ENCODE data around the gene HTT.
A peak's percentile ranks its signal among the peaks of the same experiment; 100 is the strongest.

The HTT gene

GRCh38 chr4:3074078-3074845 lies at the start of gene HTT, which contains the start of gene HTT-AS:
Gene HTT, plus strand, starts transcription at chr4:3074681. Its CDS starts 145 bp downstream, at chr4:3074826.
Gene HTT-AS, minus strand, starts transcription at chr4:3074538.
- DNase-seq (ENCODE audit: low spot score), result peak; percentile 96

- DNase-seq (ENCODE audit: low spot score), result no peak
Observed at GRCh38 chr4:3025881-3026280, 48.6 kb upstream of the HTT start.

DNA sequence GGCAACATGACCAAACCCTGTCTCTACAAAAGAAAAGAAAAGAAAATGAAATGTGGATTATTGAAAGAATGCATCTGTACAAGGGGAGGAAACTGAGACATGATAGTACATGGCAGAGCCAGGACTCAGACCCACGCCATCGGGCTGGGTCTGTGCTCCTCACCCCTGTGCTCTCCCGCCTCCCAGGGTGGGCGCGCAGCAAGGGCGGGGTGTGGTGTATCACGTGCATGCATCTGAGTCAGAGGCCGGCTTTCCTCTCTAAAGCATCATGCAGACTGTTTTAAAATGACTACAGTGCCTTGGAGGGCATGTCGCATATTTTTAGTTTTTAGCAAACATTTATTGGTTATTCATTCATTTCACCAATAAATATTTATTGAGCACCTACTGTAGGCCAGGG lies 47.9 kb upstream of the HTT start:
- DNase-seq (ENCODE audit: low spot score), result no peak

DNA sequence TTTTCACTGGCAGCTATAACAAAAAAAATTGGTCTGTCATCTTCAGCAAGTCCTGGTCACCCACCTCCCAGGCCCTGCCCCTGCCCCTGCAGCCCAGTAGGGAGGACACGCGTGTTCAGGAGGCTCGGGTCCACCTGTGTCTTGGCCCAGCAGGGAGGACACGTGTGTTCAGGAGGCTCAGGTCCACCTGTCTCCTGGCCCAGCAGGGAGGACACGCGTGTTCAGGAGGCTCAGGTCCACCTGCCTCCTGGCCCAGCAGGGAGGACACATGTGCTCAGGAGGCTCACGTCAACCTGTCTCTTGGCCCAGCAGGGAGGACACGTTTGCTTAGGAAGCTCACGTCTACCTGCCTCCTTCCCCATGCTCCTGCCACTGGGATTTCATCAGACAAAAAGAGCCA lies 45.0 kb upstream of the HTT start:
- no peak for DNase-seq (ENCODE audit: low spot score)

DNA sequence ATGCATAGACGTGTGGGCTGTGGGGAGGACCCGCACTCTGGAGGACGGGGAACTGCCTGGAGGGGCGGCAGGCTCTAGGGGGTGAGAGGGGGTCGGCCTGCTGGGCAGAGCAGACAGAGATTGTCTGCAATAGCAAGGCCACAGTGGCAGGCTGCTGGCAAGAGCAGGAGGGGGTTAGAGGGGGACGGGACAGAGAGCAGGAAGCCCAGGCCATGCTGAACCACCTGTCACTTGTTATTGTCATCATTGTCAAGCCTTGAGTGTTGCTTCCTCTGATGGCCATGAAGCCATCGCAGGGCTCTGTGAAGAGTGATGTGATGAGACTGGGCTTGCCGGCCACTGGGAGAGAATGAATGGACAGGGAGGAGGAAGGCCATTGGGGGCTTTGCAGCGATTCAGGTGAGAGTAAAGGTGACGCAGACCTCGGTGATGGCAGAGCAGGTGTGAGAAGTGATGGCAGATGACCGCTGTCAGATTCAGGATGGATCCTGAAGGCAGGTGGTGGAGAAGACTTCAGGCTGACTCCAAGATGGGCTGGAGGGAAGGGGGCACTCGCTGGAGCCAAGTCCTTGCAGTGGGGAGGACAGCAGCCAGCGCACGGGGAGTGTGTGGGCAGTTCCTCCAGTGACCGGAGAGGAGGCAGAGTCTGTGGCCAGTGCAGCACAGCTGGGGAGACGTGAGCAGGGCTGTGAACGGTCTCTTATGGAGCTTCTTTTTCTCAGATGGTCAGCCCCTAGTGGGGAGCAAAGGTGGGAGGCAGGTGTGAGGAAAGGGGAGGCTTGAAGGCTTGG lies 43.7 kb upstream of the HTT start:
- no peak for DNase-seq (ENCODE audit: low spot score)

- DNase-seq (ENCODE audit: low spot score), result peak; percentile 53
Observed at GRCh38 chr4:3031357-3032082, 43.0 kb upstream of the HTT start.

DNA sequence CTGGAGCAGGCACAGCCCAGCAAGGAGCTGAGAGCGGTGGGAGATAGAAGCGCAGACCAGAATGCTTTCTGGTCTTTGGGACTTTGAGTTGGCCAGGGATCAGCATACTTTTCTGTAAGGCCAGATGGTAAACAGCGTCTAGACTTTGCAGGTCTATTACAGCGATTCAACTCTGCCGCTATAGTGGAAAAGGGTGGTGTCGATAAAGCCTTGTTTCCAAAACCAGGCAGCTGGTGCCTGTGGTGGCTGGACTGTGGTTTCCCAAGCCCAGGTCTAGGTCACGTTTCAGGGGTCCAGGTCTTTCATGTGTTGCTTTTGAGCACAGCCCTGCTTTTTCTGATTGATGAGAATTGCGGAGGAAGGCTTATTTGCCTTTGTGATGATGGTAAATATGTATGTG lies 40.2 kb upstream of the HTT start:
- DNase-seq (ENCODE audit: low spot score), result no peak

- no peak for DNase-seq (ENCODE audit: low spot score)
Observed at GRCh38 chr4:3035249-3035648, 39.2 kb upstream of the HTT start.

GRCh38 chr4:3035674-3036073 lies 38.8 kb upstream of the HTT start:
- DNase-seq (ENCODE audit: low spot score), result no peak

DNA sequence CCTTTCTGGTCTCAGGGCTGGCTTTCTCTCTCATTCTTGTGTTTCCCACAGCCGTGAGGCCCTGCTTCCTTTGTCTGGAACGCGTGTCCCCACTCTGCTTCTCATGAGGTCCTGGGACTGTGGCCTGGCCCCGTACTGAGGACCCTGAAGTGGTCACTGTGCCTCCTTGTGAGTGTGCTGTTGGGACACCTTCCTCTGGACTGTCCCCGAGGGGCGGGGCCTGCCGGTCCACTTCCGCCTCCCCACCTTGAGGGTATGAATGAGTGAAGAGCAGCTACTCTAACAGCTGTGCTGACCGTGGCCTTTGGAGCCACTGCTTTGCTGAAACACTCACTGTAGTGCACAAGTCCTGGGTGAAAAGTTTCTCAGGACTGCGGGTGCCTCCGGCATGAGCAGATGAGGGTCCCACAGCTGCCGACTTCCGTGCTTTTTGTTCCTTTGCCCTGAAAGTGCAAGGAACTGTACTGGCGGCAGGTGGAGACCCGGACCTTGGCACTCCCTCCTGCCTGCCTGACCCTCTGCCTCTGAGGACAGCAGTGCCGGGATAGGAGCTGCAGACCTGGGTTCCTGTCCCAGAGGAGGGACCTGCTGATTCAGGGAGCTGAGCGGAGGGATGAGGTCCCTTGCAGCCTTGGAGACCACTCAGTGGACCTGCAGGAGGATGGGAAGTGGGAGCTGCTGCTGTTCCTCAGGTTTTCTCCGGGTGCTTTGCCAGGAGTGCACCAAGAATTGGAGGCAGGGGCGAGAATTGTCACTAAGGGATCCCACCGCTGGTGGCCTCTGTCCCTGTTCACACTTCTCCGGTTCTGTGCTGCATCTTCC lies 38.1 kb upstream of the HTT start:
- no peak for DNase-seq (ENCODE audit: low spot score)

DNA sequence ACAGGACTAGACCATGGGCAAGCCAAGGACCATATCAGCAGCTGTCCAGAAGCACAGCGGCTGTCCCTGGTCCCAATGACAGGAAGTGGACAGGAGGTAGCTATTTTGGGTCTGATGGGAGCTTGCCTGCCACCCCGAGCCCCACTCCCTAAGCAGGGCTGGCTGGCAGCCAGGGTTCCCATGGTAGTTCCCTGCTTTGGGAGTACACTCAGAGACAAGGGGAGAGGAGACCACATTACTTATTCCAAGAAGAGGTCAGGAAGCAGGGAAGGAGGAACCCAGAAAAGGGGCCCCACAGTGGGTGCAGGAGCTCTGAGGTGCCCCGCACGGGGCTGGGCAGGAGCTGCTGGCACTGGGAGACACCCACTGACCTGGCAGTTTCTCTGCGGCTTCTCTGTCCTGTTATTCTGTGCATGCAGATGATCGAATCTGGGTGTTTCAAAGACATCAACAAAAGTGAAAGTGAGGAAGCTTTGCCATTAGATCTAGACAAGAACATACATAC lies 36.5 kb upstream of the HTT start:
- DNase-seq (ENCODE audit: low spot score), result no peak

DNA sequence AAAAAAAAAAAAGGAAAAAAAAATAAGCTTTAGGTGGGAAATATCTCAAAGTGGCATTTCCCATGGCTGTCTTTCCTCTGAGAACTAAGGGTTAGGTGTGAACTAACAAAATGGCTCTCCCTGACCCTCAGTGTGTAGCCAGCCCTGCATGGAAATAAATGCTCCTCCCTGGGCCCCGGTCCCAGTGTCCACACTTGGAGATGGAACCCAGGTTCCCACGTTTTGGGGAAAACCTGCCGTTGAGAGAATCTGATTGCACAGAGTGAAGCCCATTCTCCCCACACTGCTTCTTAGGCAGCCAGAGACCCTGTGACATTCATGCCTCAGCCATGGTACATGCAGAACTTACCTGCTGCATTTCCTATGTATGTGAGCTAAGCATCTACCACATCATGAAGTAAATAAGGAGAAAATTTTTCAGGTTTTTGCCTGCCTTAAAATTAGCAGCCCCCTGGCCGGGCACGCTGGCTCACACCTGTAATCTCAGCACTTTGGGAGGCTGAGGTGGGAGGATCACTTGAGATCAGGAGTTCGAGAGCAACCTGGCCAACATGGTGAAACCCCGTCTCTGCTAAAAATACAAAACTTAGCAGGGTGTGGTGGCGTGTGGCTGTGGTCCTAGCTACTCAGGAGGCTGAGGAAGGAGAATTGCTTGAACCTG lies 34.6 kb upstream of the HTT start:
- DNase-seq (ENCODE audit: low spot score), result no peak

- no peak for DNase-seq (ENCODE audit: low spot score)
Observed at GRCh38 chr4:3040452-3041191, 33.9 kb upstream of the HTT start.

DNA sequence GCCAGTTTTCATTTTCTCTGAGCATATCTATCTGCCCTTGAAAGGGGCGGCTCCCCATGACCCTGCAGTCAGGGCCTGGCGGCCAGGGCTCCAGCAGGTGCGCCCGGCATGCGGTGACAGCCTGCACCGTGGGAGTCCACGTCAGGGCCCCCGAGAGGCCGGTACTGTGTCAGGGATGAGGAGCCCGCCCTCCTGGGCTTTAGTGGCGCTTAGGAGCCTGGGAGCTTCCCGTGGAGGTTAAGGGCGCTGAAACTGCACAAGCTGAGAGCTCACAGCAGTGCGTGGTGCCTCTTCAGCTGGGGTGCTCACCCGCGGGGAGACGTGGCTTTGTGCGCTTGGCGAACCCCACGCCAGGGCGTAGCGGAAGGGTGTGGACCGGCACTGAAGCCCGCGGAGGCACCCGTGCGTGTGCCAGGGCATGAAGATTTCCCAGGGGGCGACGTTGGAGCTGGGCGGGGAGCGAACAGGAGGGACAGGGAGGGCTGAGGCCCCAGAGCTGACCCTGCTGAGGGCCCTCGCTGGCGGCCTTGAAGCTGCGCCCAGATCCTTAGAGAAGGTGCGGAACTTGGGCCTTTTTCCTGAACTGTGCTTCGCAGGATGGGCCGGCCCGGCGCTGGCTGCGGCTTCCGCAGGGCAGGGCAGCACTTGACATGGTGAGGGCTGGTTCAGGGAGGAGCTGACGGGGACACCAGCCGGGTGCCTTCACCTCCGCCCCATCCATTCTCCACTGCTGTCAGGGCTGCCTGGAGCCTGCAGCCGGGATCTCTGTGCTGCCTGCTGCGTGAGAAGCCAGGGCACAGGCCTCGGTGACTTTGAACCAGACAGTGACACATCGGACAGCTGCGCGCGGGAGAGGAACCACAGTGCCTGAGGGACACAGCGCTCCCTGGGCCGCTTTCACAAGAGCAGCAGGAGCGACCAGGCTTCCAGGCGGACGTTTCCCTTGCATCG lies 33.0 kb upstream of the HTT start:
- peak; percentile 39 for DNase-seq (ENCODE audit: low spot score)

GRCh38 chr4:3042226-3042625 lies 32.3 kb upstream of the HTT start:
- no peak for DNase-seq (ENCODE audit: low spot score)

GRCh38 chr4:3043282-3044020 lies 31.0 kb upstream of the HTT start:
- no peak for DNase-seq (ENCODE audit: low spot score)

DNA sequence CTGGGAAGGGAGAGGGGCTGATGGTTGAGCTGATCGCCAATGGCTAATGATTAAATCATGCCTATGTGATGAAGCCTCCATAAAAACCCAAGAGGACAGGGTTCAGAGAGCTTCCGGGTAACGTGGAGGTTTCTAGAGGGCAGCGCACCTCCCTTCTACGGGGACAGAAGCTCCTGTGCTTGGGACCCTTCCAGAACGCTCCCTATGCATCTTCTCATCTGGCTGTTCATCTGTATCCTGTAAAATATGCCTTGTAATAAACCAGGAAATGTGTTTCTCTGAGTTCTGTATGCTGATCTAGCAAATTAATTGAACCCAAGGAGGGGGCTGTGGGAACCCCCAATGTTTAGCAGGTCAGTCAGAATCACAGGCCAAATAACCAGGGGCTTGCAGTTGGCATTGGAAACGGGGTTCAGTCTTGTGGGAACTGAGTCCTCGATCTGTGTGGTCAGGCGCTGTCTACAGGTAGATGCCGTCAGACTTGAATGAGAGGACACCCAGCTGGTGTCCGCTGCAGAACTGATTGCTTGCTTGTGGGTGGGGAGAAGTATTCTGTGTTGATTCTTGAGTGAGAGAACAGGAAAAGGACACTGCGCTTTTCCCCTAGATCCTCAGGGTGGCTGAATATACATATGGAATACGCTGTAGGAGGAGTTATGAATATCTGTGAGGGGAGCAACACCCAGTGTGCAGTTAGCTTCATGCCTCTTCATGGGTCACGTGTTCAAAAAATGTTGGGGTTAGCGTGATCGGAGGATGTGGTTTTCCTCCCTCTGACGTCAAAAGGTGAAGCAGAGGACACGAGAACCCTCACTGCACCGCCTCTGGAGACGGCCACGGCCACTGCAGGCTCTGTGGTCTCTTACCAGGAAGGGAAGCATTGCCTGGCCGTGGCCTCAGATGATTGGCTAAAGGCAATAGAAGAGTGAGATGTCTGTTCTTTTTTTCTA lies 29.3 kb upstream of the HTT start:
- no peak for DNase-seq (ENCODE audit: low spot score)
